Measurements from ENCODE around the gene ABCC10.
"Not testable (repeated sequence)": the region's sequence is repeated elsewhere in the genome, so short reads cannot be mapped to it uniquely, and the experiment has no call there.

ABCC10 gene

DNA sequence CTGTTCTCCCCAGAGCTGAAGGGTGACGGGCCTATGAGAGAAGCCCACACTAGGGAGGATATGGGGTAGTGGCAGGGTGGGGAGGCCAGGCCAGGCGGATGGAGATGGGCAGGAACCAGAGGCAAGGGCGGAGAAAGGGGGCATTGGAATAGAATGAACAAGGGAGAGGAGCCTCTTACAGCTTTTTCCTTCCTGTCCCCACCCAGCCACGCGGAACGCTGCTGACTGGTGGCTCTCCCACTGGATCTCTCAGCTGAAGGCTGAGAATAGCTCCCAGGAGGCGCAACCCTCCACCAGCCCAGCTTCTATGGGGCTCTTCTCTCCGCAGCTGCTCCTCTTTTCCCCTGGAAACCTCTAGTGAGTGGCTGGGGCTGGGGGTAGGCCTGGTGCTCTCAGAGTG is 17.2 kb downstream of the ABCC10 start:
- no peak for DNase-seq

DNA sequence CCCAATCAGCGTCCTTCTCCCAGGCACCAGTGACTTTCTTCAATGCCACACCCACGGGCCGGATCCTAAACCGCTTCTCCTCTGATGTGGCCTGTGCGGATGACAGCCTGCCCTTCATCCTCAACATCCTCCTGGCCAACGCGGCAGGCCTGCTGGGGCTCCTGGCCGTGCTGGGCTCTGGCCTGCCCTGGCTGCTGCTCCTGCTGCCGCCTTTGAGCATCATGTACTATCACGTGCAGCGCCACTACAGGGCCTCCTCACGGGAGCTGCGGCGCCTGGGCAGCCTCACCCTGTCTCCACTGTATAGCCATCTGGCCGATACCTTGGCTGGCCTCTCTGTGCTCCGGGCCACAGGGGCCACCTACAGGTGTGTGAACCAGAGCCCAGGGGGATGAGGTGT is 18.2 kb downstream of the ABCC10 start:
- DNase-seq, result no peak

- no peak for DNase-seq
These were observed 20.3 kb downstream of the ABCC10 start for GRCh38 chr6:43447604-43448003.

DNA sequence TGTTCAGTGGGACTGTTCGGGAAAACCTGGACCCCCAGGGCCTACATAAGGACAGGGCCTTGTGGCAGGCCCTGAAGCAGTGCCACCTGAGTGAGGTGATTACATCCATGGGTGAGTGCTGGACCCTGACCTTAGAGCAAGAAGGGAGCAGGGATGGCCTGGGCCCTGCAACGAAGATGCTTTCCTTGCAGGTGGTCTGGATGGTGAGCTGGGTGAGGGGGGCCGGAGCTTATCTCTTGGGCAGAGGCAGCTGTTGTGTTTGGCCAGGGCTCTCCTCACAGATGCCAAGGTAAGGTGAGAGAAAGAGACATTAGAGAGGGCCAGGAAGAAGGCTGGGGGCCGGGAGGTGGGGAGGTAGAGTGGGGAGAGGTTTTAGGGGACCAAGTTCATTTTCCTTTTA is 21.6 kb downstream of the ABCC10 start:
- no peak for DNase-seq

GRCh38 chr6:43450699-43451131 is 23.4 kb downstream of the ABCC10 start:
- DNase-seq, result no peak

DNA sequence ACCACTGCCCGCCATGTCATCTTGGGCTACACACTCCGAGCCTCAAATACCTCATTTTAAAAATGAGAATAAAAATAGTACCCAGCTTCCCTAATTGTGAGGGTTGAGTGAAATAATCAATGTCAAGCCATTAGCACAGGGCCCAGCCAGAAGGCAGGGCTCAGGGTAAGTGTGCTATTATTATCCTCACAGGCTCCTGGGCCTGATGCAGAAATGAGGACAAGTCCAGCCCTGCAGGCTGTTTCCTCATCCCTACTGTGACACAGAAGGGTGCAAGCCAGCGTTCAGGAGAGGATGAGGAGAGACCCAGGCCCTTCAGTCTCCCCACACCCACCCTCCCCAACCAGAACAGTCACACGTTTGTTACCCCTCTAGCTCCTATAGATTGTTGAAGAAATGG is 24.0 kb downstream of the ABCC10 start:
- DNase-seq, result no peak

GRCh38 chr6:43451939-43452338 is 24.6 kb downstream of the ABCC10 start:
- DNase-seq, result no peak

- no peak for DNase-seq
These were observed 25.6 kb downstream of the ABCC10 start for GRCh38 chr6:43452896-43453295.

DNA sequence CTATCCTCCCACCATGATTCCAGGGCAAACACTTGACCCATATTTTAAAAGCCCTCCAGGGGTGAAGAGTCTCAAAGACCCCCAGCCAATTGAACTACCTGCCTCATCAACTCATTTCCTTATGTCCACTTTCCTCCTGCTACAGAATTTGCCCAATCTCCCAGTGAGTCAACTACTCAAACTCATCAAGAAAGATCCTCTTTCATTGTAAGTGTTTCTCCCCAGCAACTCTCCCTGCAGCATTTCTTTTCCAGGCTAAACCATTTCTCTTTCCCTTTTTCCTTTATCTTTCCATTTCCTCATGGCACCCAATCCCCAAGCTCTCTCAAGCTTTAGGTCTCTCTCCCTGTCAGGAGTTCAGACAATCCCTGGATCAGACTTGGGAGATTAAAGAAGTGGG is 26.5 kb downstream of the ABCC10 start:
- DNase-seq, result no peak

DNA sequence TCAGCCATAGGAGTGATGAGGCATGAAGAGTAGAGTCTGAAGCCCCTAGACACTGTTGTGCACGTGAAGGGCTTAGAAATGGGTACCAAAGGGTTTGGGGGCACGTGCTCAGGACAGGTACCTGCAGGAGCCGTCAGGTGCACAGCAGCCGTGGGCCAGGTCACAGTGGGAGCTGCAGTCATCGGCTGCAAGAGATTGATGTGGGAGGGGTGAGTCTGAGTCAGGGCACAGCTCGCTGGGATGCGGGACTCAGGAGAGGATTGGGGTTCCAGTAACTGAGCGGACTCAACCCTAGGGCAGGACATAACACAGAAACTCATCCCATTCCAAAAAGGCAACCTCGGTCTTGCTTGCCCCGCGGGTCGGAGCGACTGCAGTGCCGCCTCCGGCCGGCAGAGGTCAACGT is 27.0 kb downstream of the ABCC10 start:
- DNase-seq, result peak; percentile 64

GRCh38 chr6:43454696-43455530 is 27.6 kb downstream of the ABCC10 start:
- DNase-seq, result peak; percentile 39

- DNase-seq, result peak; percentile 28
These were observed 28.4 kb downstream of the ABCC10 start, which contains the start of gene DLK2 for GRCh38 chr6:43455531-43456428. Gene DLK2 (minus strand): TSS chr6:43455548. CDS start chr6:43454825, 723 bp downstream.

- no peak for DNase-seq
These were observed 30.3 kb downstream of the ABCC10 start for GRCh38 chr6:43457643-43458042.

- not testable (repeated sequence) for DNase-seq
These were observed 30.8 kb downstream of the ABCC10 start for GRCh38 chr6:43458154-43458553.

GRCh38 chr6:43459535-43459934 is 32.2 kb downstream of the ABCC10 start:
- no peak for DNase-seq

- DNase-seq, result no peak
These were observed 32.7 kb downstream of the ABCC10 start for GRCh38 chr6:43460032-43460431.

GRCh38 chr6:43461936-43462335 is 34.6 kb downstream of the ABCC10 start:
- DNase-seq, result no peak

DNA sequence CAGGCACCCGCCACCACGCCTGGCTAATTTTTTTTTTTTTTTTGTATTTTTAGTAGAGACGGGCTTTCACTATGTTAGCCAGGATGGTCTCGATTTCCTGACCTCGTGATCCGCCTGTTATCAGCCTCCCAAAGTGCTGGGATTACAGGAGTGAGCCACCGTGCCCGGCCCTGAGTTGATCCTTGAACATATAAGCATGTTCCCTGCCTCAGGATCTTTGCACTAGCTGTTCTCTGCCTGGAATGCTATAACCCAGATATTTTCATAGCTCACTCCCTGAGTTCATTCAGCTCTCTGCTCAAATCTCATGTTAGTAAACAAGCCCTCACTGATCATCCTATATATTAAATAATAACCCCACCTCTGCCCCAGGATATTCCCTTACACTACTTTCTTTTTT is 37.0 kb downstream of the ABCC10 start:
- no peak for DNase-seq

DNA sequence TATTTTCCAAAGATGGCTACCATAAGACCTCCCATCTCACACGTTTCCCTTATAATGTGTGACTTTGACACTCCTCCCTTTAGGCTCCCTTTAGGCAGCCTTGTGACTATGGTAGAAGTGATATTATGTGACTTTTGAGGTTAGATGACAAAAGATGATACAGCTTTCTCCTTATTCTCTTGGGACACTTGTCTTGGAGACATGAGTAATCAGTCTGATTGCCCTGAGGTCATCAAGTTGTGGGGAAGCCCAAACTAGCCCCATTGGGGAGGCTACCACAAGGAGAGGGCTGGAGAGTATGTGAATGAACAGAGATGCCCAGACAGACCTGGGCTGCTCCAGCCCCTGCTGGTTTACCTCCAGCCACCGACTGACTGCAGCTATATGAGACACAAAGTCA is 38.6 kb downstream of the ABCC10 start:
- no peak for DNase-seq

DNA sequence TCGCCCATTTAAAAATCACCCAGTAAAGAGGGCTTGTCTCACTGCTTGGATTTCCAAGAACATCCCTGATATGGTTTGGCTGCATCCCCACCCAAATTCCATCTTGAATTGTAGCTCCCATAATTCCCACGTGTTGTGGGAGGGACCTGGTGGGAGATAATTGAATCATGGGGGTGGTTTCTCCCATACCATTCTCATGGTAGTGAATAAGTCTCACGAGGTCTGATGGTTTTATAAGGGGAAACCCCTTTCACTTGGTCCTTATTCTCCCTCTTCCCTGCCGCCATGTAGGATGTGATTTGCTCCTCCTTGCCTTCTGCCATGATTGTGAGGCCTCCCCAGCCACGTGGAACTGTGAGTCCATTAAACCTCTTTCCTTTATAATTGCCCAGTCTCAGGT is 39.9 kb downstream of the ABCC10 start:
- DNase-seq, result not testable (repeated sequence)

DNA sequence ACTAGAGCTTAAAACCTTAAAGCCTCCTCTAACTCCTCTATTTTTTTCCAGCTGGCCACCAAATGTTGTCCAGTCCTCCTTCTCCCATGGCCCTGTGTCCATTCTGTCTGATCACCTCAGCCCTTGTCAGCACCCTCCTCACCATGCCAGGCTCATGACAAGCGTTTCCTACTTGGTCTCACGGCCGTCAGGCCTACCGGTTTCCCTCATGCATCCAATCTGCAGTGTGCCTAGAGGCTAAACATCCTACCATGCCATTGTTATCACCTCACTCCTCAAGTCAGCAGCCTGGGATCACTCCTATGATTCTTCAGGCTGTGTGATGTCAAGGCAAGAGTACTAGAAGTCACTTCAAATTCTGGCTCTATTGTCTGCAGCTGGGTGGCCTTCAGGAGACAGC is 40.4 kb downstream of the ABCC10 start:
- no peak for DNase-seq

GRCh38 chr6:43468240-43468639 is 40.9 kb downstream of the ABCC10 start:
- DNase-seq, result no peak

Measured in T-helper 9 cell (primary cell).